CD4-positive, alpha-beta T cell treated with Interleukin-12 subunit alpha and Interleukin-12 subunit beta, for 1 hour (primary cell): ENCODE results near the gene ANKRD6.
"Not testable (repeated sequence)": the region's sequence is repeated elsewhere in the genome, so short reads cannot be mapped to it uniquely, and the experiment has no call there.

Experiments
- DNase-seq: peaks from one replicate; pipeline ENCODE4 v3.0.0-alpha.2; 2020

Gene ANKRD6

DNA sequence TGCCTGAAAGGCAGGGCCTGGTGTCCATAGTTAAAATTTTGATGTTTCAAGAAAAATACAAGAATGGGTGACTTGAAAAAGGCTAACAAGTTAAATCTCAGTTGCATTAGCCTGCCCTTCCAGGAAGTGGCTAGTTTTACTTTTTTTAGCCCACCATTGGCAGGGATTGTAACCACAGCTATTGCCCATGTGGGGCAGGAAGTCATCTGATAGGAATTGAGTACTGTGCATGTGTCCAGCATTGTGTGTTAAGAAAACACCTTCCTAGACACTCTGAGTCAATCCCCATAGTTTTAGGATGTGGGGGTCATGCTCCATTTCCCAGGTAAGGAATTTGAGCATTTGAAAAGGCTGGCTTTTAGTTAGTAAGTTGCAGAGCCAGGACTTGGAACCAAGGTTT lies 178.7 kb downstream of the ANKRD6 start:
- no peak for DNase-seq

DNA sequence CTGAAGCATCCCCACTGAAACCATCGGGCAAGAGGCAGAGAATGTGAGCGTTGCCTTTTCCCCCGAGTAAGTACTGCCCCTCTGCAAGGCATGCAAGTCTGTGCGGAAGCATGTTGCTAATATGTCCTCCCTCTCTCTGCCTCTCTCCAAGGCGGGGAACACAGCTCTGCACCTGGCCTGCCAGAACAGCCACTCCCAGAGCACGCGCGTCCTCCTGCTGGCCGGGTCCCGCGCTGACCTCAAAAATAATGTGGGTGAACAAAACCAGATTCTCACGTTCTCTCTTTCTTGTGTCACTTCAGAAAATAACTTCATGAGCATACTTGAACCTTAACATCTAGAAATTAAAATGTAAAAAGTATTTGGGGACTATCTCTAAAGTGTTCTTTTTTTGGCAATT lies 179.2 kb downstream of the ANKRD6 start:
- DNase-seq: no peak

- DNase-seq: no peak
Measured at GRCh38 chr6:89613790-89614189, 180.8 kb downstream of the ANKRD6 start.

DNA sequence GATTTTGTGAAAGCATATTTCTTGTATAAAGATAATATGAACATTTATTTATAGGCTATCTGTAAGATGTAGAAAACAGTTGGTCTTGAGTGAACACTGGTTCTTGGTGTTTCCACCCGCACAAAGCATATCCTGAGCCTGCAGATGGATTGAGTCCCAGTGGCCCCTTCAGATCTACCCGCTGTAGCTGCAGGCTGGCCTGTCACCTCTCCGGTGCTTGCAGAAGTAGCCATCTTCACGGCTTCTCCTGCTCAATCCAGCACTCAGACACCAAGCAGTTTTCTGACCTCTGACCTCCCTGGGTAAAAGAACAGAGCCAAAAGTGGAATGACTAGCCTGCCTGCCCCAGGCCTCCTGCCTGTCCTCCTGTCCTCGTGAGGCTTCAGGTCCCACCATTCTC lies 182.9 kb downstream of the ANKRD6 start:
- DNase-seq: no peak

DNA sequence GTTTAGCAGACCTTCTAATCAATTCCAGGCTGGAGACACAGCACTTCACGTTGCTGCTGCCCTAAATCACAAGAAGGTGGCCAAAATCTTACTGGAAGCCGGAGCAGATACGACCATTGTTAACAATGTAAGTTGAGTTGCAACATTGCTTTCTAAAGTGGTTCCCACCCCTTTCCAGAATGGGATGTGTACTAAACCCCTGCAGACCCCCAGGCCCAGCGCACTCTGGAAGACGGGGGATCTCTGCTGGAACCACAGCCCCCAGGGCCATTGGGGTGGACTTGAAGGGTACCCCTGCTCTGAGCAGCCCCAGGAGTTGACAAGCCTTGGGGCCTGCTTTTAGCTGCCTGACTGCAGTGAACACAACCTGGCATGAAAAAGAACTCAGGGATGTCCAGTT lies 183.6 kb downstream of the ANKRD6 start:
- DNase-seq: no peak

DNA sequence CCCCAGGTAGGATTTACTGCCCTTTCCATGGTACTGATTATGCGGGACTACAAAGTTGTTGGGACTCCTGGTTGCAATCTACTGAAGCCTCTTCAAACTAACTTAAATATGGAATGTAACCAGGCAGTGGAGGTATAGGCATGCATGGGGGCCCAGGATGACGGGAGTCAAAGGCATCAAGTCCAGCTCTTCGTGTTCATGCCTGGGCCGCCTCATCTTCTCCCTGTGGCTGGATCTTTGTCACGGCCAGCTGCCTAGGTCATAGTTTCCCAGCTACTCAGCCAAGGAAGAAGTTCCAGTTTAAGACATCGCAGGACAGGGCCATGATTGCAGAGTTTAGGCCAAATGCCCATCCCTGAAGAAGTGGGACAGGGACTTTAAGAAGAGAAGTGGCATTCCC lies 185.1 kb downstream of the ANKRD6 start:
- no peak for DNase-seq

- DNase-seq: no peak
Measured at GRCh38 chr6:89619567-89619966, 186.6 kb downstream of the ANKRD6 start.

GRCh38 chr6:89623749-89624148 lies 190.8 kb downstream of the ANKRD6 start:
- DNase-seq: no peak

GRCh38 chr6:89630488-89630887 lies 197.5 kb downstream of the ANKRD6 start:
- no peak for DNase-seq

GRCh38 chr6:89636412-89636811 lies 203.5 kb downstream of the ANKRD6 start:
- not testable (repeated sequence) for DNase-seq

GRCh38 chr6:89637960-89638319 lies 205.0 kb downstream of the ANKRD6 start:
- DNase-seq: no peak

DNA sequence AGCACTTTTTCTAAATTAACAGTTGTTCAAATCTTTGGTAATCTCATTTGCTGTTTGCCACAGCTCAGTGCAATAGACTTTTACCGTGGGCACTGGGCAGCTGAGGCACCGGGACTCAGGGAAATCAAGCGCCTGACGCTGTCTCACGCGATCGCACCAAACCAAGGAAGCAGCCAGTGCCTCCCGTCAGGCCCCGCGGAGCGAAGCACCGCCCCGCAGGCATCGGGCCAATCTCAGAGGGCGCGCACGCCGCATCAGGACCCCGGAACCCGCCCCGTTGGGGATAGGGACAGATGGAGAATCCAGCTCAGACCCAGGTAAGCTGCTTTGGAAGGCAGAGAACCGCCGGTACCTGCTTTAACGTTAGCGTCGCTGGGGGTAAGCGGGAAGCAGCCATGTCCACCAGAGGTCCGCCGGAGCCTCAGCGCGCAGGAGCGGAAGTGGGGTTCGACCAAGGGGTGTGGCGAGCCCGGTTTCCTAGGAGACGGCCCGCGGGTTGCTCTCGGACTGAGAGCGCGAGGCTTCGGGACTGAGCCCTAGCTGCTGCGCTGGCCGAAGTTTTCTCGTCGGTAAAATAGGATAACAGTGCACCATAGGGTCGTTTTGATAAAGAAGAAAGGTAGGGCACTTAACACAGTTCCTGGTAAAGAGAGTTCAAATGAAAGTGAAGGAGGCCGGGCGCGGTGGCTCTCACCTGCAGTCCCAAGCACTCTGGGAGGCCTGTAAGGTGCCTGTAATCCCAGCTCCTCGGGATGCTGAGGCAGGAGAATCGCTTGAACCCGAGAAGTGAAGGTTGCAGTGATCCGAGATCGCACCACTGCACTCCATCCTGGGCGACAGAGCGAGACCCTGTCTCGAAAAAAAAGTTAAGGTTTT lies 205.6 kb downstream of the ANKRD6 start, which contains the start of gene LYRM2:
TSS of gene LYRM2 (minus strand) at position 428 of the 876 bp plus-strand sequence. CDS start at position 397, 31 bp downstream.
- peak; percentile 90 for DNase-seq

DNA sequence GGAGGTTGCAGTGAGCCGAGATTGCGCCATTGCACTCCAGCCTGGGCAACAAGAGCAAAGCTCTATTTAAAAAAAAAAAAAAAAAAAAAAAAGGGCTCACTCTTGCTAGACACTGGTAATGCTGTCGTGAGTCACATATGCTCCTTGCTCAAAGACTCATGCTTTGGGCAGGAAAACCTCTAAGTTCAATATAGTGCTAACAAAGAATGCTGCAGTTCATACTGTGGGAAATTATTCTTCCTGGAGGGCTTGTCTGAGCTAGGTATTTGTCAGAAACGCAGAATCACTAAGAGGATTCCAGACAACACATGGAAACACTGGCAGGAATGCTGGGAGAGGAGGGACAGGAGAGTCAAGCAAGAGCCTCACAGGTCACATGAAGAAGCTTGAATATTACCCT lies 207.9 kb downstream of the ANKRD6 start:
- DNase-seq: no peak

- DNase-seq: not testable (repeated sequence)
Measured at GRCh38 chr6:89641581-89641980, 208.6 kb downstream of the ANKRD6 start.

GRCh38 chr6:89642956-89643355 lies 210.0 kb downstream of the ANKRD6 start:
- DNase-seq: no peak

- no peak for DNase-seq
Measured at GRCh38 chr6:89643406-89643805, 210.5 kb downstream of the ANKRD6 start.

DNA sequence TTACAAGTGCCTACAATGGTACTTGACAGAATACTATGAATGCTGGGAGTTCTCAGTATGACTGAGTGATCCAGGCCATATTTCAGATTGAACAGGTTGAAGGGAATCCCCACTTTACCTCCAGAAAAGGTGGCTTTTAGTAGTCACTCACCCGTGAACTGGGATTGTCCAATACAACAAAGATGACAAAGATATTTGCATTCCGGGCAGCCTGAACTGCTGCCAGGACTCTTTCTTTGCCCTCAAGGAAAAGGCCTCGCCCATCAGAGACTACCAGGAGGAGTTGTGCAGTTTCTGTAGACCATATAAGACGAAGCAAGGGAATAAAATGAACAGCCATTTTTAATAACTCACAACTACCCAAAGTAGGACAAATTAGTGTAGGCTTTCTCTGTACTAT lies 211.9 kb downstream of the ANKRD6 start:
- DNase-seq: no peak

DNA sequence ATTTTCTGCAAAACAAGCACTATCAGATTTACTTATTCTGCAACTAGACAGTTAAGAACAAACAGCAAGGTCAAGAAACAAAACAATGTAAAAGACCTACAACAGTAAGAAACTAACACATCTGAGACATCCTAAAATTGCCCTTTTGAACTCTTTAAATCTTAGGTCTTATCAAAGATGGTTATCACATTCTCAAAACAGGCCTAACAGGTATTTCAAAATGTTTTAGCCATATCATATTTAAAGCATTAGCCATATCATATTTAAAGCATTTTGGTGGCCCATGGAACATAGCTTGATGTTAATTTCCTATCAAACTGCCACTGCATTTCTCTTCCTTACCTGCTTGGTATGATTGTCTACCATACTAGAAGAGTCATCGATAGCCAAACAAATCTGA lies 216.7 kb downstream of the ANKRD6 start:
- DNase-seq: no peak

DNA sequence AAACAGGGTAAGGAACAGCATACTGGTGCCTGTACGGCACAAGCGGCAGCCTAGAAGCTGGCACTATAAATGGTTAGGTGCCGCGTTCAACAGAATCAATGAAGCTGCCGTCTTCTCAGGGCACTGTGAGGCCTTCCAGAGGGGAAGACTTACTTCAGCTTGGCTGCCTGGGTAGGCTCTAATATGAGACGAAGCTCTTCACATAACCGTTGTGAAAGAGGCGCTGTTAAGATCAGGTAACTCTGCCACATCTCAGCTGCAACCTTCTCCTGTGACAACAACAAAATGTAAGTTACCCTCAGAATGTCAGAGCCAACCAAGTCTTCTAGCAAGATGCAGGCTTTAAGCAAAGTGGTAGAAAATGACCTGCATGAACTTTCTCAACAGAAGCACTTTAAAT lies 217.6 kb downstream of the ANKRD6 start:
- DNase-seq: no peak

DNA sequence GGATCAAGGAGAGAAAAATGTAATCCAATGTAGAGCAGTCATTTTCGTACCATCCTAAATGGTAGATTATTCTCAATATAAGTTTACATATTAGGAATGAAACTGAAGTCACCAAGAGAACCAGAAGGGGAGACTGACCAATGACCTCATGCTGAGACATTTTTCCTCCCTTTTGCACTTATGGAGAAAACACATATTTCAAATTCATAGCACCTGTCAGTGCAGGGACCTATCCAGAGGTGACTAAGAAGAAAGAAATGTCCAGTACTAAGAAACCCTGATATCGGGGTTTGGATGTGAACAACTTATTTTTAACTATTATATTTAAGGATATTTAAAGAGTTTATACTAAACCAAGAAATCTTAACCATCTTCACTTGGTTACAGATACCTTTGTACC lies 222.2 kb downstream of the ANKRD6 start:
- DNase-seq: no peak

- DNase-seq: no peak
Measured at GRCh38 chr6:89657445-89658158, 224.7 kb downstream of the ANKRD6 start.

GRCh38 chr6:89660981-89661380 lies 228.0 kb downstream of the ANKRD6 start:
- DNase-seq: no peak

DNA sequence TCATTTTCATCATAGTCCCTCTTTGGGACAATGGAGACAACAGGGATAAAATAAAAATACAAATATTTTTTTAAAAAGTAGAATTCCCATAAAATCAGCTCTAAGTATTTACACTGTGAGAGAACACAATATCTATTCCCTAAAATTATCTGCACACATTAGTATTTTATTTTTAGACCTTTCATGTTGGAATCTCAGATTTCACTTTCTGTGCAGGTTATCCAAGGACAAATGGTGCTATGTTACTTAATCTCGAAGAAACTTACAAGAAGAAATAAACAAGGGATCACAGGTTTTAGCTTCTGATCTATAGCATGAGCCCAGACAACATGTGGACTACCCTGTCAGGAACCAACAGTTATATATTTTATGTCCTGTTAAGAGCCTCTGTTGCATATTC lies 228.6 kb downstream of the ANKRD6 start:
- no peak for DNase-seq

DNA sequence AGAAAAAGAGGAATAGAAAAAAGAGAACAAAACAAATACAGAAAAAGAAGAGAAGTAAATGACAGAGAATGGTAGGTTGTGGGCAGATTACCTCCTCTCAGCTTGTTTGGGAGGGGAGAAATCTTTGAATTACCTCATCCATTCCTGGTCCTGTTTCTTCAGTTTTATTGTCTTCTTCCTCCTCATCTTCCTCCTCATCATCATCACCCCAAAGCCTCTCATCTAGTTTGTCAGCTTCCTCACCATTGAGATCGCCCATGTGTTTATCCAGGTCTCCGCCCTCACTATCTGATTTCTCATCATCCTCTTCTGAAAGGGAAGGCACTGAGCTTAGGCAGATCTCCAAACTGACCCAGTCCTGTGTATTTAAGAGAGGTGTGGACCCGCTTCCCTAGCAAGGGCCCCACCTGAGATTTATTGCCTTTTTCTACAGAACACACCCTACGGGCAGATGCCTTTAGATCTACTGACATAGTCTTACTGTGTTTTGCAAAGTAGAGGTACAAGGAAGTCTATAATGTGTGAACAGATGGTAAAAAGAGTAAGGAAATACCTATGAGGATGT lies 229.8 kb downstream of the ANKRD6 start:
- DNase-seq: no peak
